NCI-H2081 treated with DMSO at 0.1 percent for 48 hours (cell line): ENCODE data around the gene RFTN1.

Experiments used
- DNase-seq: peaks from one replicate; lab custom pipeline; 2025; lab: John Stamatoyannopoulos, UW

The RFTN1 gene

GRCh38 chr3:16430717-16431630 is 82.5 kb downstream of the RFTN1 start:
- DNase-seq, result no peak

- no peak for DNase-seq
Observed at GRCh38 chr3:16429086-16429485, 84.4 kb downstream of the RFTN1 start.

DNA sequence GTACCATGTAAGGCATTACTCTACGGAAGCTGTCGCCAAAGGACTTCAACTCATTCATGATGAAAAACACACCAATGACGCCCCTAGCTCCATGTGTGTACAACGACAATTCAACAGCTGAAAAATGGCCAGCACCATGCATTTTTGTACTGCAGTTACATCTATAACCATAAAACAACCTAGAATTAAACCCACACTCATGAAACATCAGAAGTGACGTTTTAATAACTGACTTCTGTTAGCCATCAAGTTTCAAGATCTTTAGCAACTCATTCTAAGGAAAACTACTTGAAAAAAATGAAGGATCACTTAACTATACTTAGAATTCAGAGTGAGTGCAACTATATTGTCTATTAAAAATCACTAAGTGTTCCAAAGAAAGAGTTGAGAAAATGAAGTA is 84.9 kb downstream of the RFTN1 start:
- DNase-seq, result no peak

DNA sequence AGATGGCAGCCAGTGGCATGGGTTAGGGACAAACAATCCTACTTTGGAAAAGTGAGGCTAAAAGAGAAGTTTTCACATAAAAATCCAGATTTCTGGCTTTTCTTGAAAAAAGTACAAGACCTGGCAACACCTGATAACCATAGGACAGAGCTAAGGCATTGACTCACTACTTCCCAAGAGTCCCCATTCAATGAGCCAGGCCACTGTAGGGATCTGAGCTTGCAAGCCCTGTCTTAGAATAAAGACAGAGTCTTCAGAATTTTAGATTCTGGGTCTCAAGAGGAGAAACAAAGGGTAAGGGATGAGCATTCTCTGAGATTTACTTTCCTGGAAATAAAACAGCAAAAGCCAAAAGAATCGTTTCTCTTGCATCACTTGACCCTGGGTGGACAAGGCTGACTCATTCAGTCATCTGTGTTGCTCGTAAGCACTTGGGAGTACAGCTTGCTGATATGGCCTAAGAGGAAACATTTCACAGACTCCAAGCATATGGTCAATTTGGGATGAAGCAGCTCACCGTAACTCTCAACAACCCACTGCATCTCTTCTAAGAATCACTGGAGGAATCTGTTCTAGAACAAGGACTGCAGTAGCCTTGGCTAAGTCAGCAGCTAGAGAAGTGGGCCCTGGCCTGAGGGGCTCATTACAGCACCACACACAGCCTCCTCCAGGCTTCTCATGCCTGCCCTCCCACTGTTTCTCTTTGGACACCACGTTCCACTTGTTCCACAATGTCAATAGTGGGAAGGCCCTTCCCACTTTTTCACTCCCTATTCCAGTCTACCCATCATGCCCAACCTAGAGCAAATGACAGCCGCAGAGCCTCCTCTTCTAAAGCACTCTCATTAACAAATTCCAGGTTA is 86.2 kb downstream of the RFTN1 start:
- no peak for DNase-seq

DNA sequence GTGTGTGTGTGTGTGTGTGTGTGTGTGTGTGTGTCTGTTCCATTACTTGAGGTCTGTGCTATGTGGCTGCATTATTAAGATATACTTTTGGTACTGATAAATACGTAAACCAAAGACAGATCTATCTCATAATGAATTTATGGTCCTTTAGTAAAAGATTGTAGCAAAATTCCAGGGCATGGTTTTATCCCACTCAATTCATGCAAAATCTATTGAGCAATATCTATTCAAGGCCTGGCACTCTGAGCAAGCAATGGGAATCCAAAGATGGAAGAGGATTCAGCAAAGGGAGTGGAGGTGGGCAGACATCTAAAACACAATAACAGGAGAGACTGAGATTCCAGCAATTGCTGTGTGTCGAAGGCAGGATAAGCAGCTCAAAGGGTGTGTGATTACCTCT is 86.8 kb downstream of the RFTN1 start:
- no peak for DNase-seq

DNA sequence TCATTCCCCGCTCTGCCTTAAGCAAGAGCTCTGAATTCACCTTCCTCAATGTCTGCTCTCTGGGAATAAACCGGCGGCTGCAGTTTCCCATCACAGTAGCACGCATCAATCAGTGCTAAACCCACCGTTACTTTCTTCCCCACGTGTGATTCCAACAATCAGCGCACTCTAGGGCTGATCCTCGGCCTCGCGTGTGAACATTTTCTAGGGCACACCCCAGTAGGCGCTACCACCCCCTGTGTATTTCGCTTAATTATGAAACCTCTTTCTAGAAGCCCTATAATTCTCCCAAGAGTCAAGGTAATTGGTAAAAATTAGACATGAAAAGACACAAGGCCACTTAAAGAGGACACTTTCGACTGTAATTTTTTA is 87.5 kb downstream of the RFTN1 start:
- DNase-seq, result no peak

DNA sequence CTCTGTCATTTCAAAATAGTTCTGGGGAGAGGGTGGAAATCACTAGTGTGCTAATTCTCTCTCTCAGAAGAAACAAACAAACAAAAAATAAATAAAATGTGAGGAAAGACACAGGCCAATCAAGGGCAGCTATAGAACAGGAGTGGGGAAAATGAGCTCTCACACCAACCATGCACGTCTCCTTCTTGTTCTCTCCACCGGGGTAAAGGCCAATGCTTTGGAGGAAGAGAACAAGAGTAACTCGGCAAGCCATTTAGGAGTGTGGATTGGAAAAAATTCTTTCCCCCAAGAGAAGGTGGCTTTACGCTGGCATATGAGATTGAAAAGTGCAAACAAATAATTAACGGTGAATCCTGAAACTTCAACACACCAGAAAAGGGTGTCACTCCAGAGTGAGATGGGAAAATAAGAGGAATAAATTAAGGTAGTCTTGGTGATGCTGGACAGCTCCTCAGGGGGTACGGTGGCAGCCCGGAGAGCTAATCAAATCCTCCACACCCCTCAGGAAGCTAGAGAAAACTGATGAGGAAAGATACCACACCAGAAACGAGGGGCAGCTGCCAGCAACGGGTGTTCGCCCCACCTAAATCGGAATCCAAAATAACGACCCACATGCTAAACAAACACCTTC is 88.0 kb downstream of the RFTN1 start:
- DNase-seq, result no peak

GRCh38 chr3:16423947-16424673 is 89.4 kb downstream of the RFTN1 start:
- DNase-seq, result no peak

- no peak for DNase-seq
Observed at GRCh38 chr3:16423298-16423697, 90.2 kb downstream of the RFTN1 start.

DNA sequence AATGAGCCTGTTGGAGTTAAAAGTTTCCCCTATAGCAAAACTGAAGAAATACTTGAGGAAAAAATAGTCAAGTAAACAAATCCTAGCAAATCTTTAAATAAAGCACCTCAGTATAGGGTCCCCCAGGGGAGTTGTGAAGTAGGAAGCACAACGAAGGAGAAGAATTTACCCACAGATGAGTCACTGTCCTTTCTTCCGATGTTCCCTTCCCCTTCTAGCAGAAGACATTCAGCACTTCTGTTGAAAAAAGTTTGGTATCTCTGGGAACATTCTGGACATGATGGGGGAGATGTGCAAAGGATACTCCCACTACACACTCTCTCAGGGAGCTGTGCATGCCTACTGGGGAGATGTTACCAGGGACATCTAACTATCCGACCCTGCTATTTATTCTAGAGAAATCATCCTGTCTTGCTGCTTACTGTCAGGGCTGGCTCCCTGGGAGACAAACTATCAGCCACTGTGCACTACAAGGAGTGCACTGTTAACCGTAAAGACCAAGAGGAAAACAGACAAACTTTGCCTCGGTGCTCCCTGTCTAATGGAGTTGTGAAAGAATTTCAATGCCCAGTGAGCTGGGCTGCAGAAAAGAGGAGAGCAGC is 93.8 kb downstream of the RFTN1 start:
- DNase-seq, result no peak

DNA sequence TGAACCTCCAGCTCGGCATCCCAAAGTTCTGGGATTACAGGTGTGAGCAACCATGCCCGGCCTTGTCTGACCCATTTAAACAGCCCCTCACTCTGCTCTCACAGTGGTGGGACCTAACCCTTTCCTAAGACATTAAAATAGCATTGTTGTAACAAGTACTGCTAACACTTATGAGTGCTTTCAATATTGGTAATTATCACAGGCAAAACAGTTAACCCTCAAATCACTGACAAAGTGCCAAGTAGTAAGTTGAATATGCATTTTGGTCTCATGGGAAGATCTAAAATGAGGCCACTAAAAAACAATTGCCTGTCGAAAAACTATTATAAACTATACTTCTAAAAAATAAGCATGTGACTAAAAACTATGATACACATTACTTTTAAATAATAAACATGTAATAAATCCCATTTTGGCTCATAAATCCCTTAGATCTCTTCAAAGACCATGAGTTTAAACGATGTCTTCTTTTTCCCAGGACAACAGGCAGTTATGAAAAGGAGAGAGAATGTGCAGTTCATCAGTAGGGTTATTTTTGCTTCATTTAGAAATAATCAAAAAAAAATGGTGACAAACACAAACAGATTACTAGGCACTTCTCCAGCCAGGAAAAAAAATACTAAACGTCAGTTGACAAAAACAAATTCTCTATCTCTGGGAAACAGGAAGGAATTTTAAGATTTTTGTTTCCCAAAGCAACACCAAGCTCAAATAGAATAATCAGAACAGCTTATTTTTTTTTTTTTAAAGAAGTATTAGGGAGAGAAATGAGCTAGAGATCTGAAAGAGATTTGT is 95.4 kb downstream of the RFTN1 start:
- no peak for DNase-seq

DNA sequence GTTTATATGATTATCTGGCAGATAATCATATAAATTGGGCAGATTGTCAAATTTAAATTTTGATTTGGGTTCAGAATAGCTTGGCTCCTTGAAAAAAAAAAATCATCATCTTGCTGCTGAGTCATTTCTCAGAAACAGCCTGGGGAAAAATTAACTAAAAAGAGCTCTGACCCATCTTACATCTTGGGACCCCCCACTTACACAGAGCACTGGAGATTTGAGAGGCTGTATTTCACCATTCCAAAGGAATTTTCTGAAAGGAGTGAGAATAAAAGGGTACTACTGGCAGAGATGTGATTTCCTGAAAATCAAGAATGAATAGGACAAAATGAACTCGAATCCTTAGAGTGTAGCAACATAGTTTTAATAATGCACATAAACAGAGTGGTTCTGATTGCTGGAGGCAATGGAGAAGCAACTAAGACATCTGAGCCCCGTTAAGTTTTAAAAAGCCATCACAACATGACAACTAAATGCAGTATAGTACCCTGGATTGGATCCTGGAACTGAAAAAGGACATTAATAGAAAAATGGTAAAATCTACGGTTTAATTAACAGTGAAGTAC is 97.5 kb downstream of the RFTN1 start:
- no peak for DNase-seq

GRCh38 chr3:16413321-16413720 is 100.2 kb downstream of the RFTN1 start:
- DNase-seq, result no peak

DNA sequence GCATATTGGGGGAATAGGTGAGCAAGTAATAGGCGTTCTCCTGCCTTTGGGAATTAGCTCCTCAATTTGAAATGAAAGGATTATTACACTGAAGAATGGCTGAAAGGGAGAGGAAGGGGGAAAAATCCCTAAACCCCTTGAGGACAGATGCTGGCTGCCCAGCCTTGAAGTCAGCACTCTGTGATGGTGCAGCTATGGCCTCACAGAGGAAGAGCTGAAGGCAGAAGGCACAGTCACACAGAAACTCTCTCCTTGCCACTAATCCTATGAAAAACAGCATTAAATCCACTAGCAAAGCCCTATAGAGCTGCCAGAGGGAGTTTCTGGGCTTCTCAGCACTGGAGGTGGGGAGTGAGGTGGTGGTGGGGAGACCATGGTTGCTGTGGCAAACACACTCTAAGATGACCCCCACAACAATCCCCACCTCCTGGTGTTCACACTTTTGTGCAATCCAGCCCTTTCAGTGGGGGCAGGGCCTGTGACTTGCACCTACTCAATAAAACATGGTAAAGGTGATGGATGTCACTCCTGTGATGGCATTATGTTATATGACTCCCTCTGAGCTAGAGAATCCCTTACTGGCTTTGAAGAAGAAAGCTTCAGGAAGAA is 101.2 kb downstream of the RFTN1 start:
- DNase-seq, result no peak

DNA sequence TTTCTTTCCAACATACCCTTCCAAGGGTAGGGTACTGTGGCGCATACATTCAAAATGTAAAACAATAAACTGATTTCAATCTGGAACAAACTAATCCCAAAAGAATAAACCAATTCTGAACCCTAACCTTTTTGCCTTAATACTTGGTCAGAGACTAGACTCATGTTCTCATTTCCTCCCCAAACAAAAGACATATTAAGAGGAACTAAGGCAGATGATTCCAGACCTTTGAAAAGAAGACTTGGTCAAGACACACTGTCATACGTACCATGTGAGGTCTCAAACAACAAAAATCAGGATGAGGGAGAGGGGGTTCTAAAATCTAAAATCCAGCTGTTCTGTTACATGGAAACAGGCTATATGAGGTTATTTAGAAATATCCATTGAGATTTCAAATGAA is 102.1 kb downstream of the RFTN1 start:
- no peak for DNase-seq

DNA sequence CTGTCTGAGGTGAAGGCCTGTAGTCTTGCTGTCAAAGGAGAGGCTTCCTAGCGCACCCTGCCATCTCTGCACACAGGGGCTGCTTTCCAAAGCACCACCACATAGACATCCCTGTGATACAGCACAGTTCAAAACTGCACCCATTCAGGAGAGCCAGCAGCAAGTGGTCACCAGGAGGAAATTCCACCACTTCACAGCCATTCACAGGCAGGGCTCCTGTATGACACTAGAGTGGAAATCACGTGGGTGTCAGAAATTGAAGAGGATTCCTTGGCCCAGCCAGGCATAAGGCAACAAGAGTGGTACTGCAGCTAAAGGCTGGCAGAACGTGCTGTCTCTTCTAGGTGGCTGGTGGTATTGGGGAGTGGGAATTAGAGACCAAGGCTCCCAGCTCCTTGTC is 102.8 kb downstream of the RFTN1 start:
- DNase-seq, result no peak

GRCh38 chr3:16409032-16409431 is 104.5 kb downstream of the RFTN1 start:
- DNase-seq, result no peak

DNA sequence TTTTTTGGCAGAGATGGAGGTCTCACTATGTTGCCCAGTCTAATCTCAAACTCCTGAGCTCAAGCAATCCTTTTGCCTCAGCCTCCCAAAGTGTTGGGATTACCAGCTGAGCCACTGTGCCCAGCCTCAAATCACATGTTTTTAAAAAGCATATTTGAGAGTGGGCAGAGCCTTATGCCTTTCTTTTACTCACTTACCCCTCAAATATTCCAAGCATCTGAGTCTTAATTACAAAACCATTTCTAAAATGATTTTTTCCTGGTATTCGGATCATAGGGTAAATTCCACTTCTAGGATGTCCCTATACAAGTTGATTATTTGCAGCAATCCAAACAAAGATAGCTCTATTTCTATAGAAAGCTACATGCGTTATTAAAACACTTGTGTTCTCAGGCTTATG is 106.1 kb downstream of the RFTN1 start:
- no peak for DNase-seq

DNA sequence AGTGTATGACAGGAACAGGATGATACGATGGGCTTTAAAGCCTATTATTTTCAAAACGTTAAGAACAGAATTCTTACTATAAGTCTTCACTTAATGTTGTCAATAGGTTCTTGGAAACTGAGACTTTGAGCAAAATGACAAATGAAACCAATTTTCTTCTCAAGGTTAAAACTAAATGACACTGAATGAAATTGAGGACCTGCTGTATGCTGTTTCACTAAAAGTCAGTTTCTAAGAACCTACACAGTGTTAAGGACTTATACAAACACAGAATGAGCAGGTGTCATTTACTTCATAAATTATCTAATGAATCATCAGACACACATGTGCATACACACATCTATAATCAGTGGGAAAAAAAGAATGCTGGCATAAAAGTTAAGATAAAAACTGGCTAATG is 106.9 kb downstream of the RFTN1 start:
- DNase-seq, result no peak

DNA sequence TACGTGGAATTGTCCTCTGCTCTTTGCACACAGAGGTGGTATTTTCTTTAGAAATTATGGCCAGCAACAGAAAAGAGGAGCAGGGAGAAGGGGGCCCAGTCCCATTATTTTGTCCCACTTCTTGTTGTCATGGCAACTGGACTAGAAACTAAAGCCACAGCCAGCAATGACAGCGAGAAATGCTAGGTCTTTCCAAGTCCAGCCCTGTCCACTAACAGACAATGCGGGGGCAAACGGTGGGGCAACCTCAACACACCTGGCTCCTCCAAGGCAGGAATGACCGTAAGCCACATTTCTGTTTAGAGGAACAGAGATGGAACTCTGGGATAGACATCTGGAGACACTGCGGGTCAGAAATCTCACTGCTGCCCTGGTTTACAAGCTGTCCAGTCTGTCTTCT is 107.3 kb downstream of the RFTN1 start:
- DNase-seq, result no peak
